ENCODE measurements around the gene JMY.
A peak's percentile ranks its signal among the peaks of the same experiment; 100 is the strongest.

Gene JMY, protein sequence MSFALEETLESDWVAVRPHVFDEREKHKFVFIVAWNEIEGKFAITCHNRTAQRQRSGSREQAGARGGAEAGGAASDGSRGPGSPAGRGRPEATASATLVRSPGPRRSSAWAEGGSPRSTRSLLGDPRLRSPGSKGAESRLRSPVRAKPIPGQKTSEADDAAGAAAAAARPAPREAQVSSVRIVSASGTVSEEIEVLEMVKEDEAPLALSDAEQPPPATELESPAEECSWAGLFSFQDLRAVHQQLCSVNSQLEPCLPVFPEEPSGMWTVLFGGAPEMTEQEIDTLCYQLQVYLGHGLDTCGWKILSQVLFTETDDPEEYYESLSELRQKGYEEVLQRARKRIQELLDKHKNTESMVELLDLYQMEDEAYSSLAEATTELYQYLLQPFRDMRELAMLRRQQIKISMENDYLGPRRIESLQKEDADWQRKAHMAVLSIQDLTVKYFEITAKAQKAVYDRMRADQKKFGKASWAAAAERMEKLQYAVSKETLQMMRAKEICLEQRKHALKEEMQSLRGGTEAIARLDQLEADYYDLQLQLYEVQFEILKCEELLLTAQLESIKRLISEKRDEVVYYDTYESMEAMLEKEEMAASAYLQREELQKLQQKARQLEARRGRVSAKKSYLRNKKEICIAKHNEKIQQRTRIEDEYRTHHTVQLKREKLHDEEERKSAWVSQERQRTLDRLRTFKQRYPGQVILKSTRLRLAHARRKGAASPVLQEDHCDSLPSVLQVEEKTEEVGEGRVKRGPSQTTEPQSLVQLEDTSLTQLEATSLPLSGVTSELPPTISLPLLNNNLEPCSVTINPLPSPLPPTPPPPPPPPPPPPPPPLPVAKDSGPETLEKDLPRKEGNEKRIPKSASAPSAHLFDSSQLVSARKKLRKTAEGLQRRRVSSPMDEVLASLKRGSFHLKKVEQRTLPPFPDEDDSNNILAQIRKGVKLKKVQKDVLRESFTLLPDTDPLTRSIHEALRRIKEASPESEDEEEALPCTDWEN

DNA sequence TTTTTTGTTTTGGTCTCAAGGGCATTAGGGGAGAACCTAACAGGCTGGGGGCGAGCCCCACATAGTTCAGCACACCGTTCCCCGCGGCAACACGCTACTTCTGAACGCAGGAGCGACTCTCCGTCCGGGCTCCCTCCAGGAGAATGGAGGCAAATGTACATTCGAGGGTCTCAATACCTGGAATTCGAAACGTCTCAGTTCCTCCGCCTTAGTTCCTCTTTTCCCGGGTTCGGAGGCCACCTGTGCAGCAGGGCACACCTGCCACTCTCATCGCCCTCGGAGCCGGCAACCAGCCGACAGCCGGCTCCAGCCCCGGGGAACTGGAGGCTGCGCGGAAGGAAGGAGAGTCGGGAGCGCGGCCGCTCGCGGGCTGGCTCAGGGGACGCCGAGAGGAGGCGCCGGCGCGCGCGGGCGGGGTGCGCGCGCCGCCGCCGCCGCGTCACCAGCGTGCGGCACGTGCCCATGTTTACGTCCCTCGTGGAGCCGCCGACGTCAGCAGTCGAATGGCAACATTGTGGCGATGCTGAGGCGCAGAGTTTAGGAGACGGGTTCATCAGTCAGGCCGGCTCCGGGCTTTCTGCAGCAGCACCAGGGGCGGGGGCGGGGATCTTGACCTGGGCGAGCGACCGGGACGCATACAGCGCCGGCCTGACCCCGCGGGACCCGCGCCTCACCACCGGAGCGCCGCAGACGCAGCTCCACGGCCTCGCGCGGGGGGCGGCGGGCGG is at the start of gene JMY:
Gene JMY (plus strand): TSS at position 498 of the 728 bp plus-strand sequence. CDS start 520 bp downstream, outside the sequence.
- DNase-seq, result peak; percentile 83 to 88

DNA sequence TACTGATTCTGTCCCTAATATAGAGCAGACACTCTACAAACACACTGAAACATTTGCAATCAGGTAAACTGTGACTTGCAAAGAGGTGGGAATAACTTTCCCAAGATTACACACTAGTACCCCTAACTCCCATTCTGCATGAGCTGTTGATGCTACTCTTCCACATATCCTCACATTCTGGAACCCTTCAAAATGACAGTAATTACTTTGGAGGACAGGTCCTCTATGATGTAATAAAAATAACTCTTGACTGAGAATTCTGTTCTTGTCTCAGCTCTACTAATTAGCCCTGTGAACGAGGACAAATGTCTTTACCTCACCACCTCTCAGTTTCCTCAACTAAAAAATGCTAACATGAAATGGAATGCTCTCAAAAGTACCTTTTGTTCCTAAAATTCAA is 49.5 kb upstream of the JMY start:
- no peak for DNase-seq

DNA sequence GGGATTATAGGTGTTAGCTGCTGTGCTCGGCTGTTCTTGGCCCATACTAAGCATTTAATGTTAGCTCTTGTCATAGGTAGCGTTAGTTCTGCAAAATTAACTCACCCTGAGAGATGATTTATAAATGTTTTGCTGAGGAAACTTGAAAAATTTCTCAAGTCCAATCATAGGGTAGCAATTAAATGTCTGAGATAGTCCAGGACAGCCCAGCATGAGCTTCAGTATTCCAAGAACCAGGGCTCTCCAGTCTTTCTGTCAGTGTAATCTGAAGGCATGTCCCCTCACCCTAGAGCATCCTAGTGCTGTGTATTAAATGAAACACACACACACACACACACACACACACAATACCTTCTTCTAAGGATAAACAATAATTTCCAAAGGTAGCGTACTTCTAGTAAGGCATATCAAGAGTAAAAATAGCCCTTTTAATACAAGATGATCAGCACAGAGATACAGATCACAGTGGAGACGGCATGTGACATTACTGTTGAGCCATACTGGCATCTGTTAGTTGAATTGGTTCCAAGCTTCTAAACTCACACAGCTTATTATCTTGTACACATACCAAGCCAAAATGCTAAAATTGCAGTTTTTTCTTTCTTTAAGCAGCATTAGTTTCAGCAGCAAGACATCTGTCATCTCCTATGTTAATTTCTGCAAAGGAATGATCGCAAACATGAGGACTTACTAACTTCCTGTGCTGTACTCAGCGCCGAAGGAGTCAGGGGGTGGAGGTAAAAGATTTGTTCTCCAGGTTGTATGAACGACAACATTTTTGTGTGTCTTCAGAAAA is 46.3 kb upstream of the JMY start:
- DNase-seq, result no peak

DNA sequence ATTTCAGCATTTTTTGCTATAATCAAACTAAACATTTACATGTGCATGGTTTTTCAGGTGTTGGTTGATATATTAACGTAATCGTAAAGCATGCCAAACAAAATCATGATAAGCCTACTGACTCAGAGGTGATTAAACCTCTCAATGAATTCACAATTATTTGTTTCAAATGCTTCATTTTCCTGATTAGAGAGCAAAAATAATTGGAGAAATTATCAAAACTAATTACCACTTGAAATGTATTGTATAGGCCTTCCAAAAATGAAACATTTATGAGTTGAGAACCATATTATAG is 45.7 kb upstream of the JMY start:
- DNase-seq, result no peak

DNA sequence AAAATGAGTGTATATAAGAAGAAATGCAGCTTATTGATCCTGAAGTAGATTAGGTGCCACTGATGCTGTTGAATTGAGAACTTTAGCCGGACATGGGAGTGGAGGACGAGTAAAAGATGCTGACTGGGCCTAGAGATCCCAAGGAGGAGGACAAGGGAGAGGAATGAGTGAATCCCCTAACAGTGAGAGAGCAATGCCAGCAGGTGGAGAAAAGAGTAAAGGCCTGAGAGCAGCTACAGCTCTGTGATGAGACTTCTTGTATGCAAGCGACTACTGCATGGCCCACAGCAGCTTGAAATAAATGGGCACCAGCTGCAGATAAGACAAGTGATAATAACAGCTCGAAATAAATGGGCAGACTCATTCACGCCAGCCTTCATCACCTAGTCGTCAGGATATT is 44.5 kb upstream of the JMY start:
- DNase-seq, result no peak

DNA sequence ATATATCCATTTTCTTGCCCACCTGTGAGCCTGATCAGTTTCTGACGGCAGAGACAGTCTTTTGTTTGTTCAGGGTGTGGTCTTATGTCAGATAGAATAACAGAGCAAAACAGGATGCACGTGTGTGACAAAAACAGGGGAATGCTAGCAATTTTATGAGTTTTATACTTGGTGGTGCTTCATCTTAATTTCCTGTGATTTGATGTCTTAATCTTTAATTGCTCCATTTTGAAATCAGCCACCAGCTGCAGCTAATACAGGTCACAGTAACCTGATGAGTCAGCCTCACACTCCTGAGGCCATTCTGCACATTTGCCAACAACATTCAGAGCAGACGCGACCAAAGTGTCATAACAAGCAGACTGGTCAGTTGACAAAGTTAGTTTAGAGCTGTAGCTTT is 42.3 kb upstream of the JMY start:
- DNase-seq, result no peak

DNA sequence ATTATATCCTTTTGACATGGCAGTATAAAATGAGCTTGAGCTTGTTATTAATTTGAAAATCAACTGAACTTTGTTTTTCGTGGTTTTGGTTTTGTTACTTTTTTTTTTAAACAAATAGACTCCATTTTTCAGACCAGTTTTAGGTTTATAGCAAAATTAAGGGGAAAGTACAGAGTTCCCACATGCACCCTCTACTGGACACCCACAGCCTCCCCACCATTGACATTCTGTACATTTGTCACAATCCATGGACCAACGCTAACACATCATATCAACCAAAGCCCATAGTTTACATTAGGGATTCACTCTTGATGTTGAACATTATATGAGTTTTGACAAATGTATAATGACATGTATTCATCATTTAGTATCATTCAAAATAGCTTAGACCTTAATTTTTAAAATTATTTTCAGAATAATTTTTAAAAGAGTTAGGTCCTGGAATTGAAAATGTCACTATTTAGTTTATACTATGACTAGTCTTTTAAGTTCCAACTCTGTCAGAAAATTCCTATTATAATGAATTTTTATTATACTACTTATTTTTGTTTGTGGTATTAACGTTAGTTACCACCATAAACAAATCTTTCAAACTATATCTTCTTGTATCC is 35.3 kb upstream of the JMY start:
- peak in 1 of 2 donors; percentile 12 for DNase-seq

DNA sequence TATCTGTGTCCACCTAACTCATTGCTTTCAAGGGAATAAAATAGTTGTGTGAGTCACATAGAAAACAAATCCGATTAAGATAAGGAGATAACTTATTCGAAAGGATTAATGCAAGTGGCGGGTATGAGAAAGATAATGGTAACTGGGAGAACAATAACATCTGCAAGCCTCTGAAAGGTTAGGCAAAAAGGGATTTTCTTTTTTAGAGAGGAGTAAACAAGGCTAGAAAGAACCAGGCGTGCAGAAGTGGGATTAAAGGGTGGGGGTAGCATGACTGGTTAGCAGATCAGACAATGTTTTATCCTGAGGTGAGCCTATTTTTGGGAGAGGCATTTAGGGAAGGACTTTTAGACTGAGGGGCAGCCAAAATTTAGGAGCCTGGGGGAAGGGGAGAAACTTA is 34.7 kb upstream of the JMY start:
- DNase-seq, result no peak

DNA sequence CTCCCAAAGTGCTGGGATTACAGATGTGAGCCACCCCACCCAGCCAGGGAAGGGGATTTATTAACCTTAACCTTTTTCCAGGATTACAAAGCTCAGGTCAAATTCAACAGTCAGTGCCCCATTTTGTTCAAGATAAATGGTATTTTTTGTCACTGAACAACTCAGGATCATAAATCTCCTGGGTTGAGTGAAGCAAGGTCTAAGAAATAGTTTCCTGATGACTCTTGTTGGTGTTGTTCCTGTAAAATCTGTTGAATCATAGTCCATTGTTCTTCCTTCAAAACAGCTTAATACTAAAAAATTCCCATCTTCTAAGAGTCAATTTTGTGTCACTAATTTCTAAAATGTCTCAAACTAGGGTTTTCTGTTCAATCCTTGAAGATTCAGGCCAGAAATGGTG is 33.9 kb upstream of the JMY start:
- no peak for DNase-seq

DNA sequence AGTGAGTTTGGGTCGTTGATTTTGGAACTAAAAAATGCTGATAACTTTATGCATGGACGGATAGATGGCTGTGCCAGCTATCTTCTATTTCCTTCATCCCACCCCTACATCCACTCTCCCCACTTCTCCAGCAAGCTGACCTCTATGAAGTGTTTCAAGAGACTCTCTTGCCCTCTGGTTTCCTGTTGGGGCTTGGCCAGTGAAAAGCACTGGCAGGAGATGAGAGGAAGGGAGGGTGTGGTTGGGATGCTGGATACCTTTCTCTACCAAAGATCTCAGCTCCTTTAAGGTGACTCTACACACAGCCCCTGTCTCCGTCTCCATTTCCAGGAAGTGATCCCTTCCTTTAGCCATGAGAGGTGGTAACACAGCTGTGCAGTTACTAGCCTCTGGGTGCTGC is 30.0 kb upstream of the JMY start:
- DNase-seq, result no peak

DNA sequence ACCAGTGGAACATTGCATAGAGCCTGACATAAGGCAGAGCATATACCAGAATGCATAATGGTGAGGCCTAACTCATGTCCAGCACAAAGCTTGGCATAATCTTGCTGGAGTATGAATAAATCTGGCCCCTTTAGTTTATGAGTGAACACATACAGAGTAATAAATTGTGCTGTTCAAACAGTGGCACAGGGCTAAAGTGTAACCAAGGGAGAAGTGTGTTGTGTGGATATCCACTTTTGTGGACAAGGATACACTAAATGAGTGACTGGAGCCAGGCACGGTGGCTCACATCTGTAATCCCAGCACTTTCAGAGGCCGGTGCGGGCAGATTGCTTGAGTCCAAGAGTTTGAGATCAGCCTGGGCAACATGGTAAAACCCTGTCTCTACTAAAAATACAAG is 29.4 kb upstream of the JMY start:
- DNase-seq, result no peak

DNA sequence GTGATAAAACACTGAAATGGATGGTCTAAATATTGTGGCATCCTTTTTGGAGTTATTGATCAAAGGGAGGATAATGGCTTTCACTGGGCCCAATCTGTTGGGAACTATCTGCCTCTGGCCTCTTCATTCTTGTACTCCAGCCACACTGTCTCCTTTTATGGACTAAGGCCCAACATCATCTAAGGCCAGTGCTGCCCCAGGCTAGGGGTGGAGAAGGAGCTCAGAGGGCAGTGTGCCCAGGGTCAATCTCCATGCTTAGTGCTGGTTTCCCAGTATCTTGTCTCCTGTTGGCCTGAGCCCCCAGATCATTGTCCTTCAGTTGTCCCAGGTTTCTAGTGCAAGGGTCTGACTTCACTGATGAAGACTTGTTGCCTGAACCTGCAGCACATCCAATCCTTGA is 26.4 kb upstream of the JMY start:
- DNase-seq, result no peak

DNA sequence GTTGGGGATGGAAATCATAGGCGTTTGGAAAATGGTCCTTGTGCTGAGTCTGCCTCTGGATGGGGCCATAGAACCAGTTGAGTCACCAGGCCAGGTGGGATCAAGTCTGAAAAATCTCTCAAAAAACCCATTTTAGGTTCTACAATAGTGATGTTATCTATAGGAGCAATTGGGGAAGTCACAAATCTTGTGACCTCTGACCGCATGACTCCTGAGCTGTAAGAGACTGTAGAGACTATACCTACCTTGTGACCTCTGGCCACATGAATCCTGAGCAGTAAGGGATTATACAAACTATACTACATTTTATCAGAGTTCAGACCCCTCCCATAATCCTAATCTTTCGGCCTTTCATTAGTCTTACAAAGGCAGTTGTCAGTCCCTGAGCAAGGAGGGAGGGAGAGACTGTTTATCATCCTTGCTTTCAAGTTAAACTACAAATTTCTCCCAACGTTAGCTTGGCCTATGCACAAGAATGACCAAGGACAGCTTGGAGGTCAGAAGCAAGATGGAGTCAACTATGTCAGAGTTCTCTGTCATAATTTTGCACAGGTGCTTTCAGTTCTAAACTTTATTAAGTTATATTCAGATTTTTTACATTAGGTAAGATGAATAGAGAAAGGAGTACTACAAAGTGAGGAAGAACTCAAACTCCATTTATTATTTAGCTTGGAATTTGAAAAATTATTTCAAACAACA is 11.5 kb upstream of the JMY start:
- DNase-seq, result no peak

DNA sequence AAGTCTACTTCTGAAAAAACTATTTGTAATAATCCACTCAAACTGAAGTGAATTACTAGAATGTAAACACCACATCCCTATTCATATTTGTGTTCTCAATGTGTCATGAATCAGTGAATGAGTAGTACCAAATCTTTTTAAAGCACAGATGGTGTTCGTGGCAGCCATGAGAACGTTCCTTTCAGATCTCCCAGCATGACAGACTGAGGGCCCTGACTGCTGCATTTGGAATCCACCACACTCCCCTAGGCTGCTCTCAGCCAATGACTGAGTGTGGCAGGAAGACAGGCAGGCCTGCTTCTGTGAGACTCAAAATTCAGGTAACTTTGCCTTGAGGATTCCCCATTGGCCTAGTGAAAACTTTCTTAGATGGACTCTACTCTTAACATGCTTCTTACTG is 10.9 kb upstream of the JMY start:
- no peak for DNase-seq

DNA sequence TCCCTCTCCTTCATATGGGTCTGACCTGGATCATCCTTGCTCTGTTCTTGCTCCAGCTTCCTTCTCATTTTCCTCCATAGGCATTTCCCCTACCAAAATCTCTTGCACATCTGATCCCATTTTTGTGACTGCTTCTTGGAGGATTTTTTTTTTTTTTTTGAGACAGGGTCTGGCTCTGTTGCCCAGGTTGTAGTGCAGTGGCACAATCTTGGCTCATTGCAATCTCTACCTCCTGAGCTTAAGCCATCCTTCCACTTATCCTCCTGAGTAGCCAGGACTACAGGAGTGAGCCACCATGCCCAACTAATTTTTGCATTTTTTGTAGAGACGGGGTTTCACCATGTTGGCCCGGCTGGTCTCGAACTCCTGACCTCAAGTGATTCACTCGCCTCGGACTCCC is 10.5 kb upstream of the JMY start:
- DNase-seq, result no peak

DNA sequence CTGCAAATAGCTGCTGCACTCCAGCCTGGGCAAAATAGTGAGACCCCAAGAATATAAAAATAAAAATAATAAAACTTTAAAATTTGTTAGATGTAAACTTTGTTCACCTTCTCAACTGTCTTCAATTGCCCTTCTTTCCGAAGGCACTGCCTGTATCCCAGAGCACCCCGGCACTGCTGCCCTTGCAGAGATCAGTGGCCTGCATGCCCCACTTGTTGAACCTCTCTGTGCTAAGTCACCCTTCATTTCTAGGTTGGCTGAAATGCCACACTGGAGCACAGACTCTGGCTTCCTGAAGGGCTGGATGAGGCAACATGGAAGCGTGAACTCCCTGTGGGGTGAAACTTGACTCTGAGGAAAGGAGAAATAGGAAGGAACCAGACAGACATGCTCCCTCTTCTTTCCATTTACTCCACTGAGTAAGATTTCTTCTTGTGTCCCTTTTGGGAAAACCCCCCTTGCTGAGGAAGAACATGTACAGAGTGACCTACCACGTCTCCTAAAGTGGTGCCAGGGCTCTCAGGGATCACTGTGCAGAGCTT is 8.4 kb upstream of the JMY start:
- no peak for DNase-seq

DNA sequence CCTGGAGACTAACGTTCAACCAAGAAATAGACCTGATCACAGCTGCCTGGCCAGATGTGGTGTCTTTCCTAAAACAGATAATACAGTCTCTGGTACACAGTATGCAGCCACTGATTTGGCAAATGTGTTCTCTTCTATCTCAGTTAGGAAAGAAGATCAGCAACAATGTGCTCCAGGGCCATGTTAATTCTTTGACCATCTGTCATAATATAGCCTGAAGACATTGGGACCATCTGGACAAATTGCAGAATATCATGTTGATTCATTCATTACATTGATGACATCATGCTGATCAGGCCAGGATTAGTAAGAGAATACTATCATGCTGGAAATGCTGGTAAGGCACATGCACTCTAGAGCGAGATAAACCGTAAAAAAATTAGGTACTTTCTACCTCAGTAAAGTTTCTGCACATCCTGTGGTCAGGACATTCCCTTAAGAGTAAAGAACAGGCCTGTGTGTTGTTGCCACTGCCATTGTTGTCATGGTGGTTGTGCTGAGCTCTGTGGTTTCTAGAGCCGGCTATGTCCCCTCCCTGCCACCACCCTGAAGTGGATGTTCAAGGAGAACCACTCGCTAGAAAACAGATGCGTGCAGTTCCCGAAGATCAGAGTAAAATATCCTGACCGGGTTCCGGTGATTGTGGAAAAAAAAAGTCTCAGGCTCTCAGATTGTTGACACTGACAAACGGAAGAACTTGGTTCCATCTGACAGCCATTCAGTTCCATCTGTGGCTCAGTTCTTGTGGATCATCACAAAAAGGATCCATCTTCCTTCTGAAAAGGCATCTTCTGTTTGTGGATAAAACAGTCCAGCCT is 6.4 kb upstream of the JMY start:
- peak; percentile 8 to 54 for DNase-seq

DNA sequence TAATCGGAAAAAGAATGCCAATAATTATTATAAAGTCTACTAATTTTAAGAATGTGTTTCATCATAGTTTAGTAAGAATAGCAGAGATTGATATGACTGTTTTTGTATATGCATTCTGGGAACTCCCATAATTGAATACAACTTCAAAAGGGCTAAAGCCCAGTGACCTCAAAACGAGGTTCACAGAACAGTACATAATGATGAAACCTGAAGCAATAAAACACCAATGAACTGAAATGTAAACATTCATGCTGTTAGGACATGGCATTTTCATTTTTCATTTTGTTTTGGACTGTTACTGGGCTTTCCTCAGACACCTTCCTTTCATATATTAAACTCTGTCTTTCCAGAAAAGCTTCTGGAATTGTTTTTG is 684 bp upstream of the JMY start:
- peak in 1 of 2 donors; percentile 37 for DNase-seq

DNA sequence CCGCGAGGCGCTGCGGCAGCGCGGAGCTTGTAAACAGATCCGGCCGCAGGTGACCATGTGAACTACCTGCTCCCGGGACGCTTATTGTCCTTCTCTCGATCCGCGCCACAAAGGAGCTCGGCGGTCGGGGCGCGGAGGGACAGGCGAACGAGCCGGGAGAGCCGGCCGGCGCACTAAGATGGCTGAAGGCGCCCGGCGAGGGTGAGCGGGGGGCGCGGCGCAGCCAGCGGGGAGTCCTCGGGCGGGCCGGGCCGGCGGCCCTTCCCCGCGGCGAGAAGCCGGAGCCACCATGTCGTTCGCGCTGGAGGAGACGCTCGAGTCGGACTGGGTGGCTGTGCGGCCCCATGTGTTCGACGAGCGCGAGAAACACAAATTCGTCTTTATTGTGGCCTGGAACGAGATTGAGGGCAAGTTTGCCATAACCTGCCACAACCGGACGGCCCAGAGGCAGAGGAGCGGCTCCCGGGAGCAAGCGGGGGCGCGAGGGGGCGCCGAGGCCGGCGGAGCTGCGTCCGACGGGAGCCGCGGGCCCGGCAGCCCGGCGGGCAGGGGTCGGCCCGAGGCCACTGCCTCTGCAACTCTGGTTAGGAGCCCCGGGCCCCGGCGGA is 535 bp downstream of the JMY start:
- no peak for DNase-seq

Data from CD4-positive, alpha-beta T cell treated with Interferon alpha-2 for 1 hour (primary cell).